Cerebellar cortex (tissue), 1 donor: ENCODE data around the gene CFAP100.

Source experiments
- DNase-seq: peaks from one replicate; pipeline ENCODE4 v3.0.0-alpha.2; 2015; ENCODE audit warnings: low spot score

CFAP100 gene

GRCh38 chr3:126394179-126394976, at the start of gene CFAP100:
TSS of gene CFAP100 (plus strand) at chr3:126394909. CDS start at chr3:126396001, 1,092 bp downstream.
- peak; percentile 12 for DNase-seq

GRCh38 chr3:126345231-126345630, 49.5 kb upstream of the CFAP100 start:
- DNase-seq, result no peak

GRCh38 chr3:126345641-126346460, 48.9 kb upstream of the CFAP100 start:
- no peak for DNase-seq

- no peak for DNase-seq
Observed at GRCh38 chr3:126346466-126346865, 48.2 kb upstream of the CFAP100 start.

- DNase-seq, result no peak
Observed at GRCh38 chr3:126347543-126348161, 47.1 kb upstream of the CFAP100 start.

- no peak for DNase-seq
Observed at GRCh38 chr3:126348308-126348920, 46.3 kb upstream of the CFAP100 start.

GRCh38 chr3:126349071-126349470, 45.6 kb upstream of the CFAP100 start:
- no peak for DNase-seq

- DNase-seq, result no peak
Observed at GRCh38 chr3:126349611-126350501, 44.9 kb upstream of the CFAP100 start.

GRCh38 chr3:126350502-126351085, 44.1 kb upstream of the CFAP100 start:
- no peak for DNase-seq

GRCh38 chr3:126351086-126351770, 43.5 kb upstream of the CFAP100 start:
- no peak for DNase-seq

- DNase-seq, result no peak
Observed at GRCh38 chr3:126351771-126352475, 42.8 kb upstream of the CFAP100 start.

GRCh38 chr3:126352476-126353454, 41.9 kb upstream of the CFAP100 start:
- DNase-seq, result no peak

GRCh38 chr3:126353694-126354321, 40.9 kb upstream of the CFAP100 start:
- DNase-seq, result no peak

GRCh38 chr3:126354776-126355175, 39.9 kb upstream of the CFAP100 start:
- no peak for DNase-seq

GRCh38 chr3:126355251-126355650, 39.5 kb upstream of the CFAP100 start:
- DNase-seq, result no peak

GRCh38 chr3:126355777-126356372, 38.8 kb upstream of the CFAP100 start:
- peak; percentile 71 for DNase-seq
